H1 (cell line): ENCODE data around the gene DRD2. TPM values are rescaled to one million over a fixed set of nuclear protein-coding genes. Genes with fewer than 3 reads are reported as not detected.

Experiments
- CTCF ChIA-PET: fragments of 300-600 bp; sonication (Branson Sonifier 250); formaldehyde crosslinking; loops from one replicate; lab custom pipeline; 2021; ENCODE audit not compliant: partially characterized antibody; lab: Charles Lee
- POLR2A ChIA-PET: fragments of 300-600 bp; sonication (Branson Sonifier 250); formaldehyde crosslinking; loops from one replicate; lab custom pipeline; 2021; ENCODE audit warnings: inconsistent platforms; ENCODE audit not compliant: partially characterized antibody; lab: Charles Lee
- DNase-seq, 2 experiments: peaks; one replicate each; pipeline versions ENCODE4 v3.0.0 to v3.0.0-alpha.2; 2010 to 2022; ENCODE audit warnings: low spot score in 2 of 2, low read depth in 1 of 2, mixed read lengths in 1 of 2
- FAIRE-seq: peaks from 2 replicates; lab custom pipeline; 2011; peaks lifted over from hg19 to GRCh38; lab: Jason Lieb, UNC
- H2AFZ ChIP-seq: 2 replicates; pipeline ENCODE4 v1.8.1; 2012; ENCODE audit warnings: low read length, inconsistent platforms
- H2AK5ac ChIP-seq: 2 replicates; pipeline ENCODE4 v1.6.1; 2013; ENCODE audit warnings: low read depth, low read length
- H2BK120ac ChIP-seq: replicated peaks from 2 replicates; pipeline ENCODE3; 2013; ENCODE audit warnings: low read depth, low read length, inconsistent platforms
- H2BK12ac ChIP-seq: 2 replicates; pipeline ENCODE4 v1.6.1; 2013; ENCODE audit warnings: low read depth, low read length
- H2BK15ac ChIP-seq: 2 replicates; pipeline ENCODE4 v1.6.1; 2013; ENCODE audit warnings: low read length
- H2BK20ac ChIP-seq: 2 replicates; pipeline ENCODE4 v1.6.1; 2013; ENCODE audit warnings: low read length
- H2BK5ac ChIP-seq: 2 replicates; pipeline ENCODE4 v1.6.1; 2013; ENCODE audit warnings: low read depth, low read length
- H3K14ac ChIP-seq: 2 replicates; pipeline ENCODE4 v1.6.1; 2013; ENCODE audit warnings: inconsistent platforms; ENCODE audit not compliant: insufficient read length
- H3K18ac ChIP-seq: 2 replicates; pipeline ENCODE4 v1.6.1; 2013; ENCODE audit warnings: low read length; ENCODE audit errors: extremely low read depth
- H3K23ac ChIP-seq: 2 replicates; pipeline ENCODE4 v1.6.1; 2013; ENCODE audit warnings: inconsistent platforms; ENCODE audit not compliant: insufficient read length
- H3K23me2 ChIP-seq: 2 replicates; pipeline ENCODE4 v1.6.1; 2013; ENCODE audit warnings: low read depth, low read length
- H3K27ac ChIP-seq: 2 replicates; pipeline ENCODE4 v1.6.1; 2011; ENCODE audit warnings: low read depth, low read length, inconsistent platforms
- H3K27me3 ChIP-seq, 4 experiments: replicated peaks in 1 of 4; 1 replicate in 1 of 4; 2 replicates in 3 of 4; pipeline versions ENCODE4 v1.6.1 to v1.8.1; 2011 to 2013; ENCODE audit warnings: low read length in 3 of 4, mild to moderate bottlenecking in 3 of 4, inconsistent platforms in 2 of 4, mixed read lengths in 2 of 4, moderate library complexity in 1 of 4; ENCODE audit not compliant: control insufficient read depth in 3 of 4, insufficient read depth in 3 of 4; ENCODE audit errors: extremely low read depth in 1 of 4
- H3K36me3 ChIP-seq, 4 experiments: 2 replicates each; pipeline versions ENCODE4 v1.6.1 to v1.8.1; 2011 to 2013; ENCODE audit warnings: mild to moderate bottlenecking in 4 of 4, low read length in 3 of 4, moderate library complexity in 2 of 4, control low read depth in 1 of 4, inconsistent platforms in 1 of 4; ENCODE audit not compliant: insufficient read depth in 4 of 4, control insufficient read depth in 2 of 4
- H3K4ac ChIP-seq: replicated peaks from 2 replicates; pipeline ENCODE3; 2013; ENCODE audit warnings: low read length, low read depth, mixed read lengths, inconsistent platforms; ENCODE audit not compliant: insufficient read length
- H3K4me1 ChIP-seq, 4 experiments: replicated peaks in 1 of 4; 1 replicate in 1 of 4; 2 replicates in 3 of 4; pipeline versions ENCODE4 v1.6.1 to v1.8.1; 2011 to 2013; ENCODE audit warnings: low read length in 3 of 4, inconsistent platforms in 2 of 4, mixed read lengths in 1 of 4; ENCODE audit not compliant: insufficient read depth in 4 of 4, control insufficient read depth in 3 of 4
- H3K4me2 ChIP-seq, 2 experiments: 2 replicates each; pipeline versions ENCODE4 v1.6.1 to v1.8.1; 2011 to 2013; ENCODE audit warnings: low read depth in 2 of 2, low read length in 2 of 2, control low read depth in 1 of 2, inconsistent platforms in 1 of 2, mild to moderate bottlenecking in 1 of 2; ENCODE audit not compliant: insufficient read depth in 1 of 2
- H3K4me3 ChIP-seq, 4 experiments: fragments of 200-600, 300-600 bp in 1 of 4; sonication (generic), shearing (Covaris generic), sonication (Bioruptor Twin) in 1 of 4; 2 replicates each; pipeline versions ENCODE4 v1.5.1 to v1.8.1; 2011 to 2016; ENCODE audit warnings: low read length in 4 of 4, low read depth in 3 of 4, control low read depth in 2 of 4, inconsistent platforms in 2 of 4, mild to moderate bottlenecking in 2 of 4, mixed read lengths in 1 of 4, moderate library complexity in 1 of 4; ENCODE audit not compliant: insufficient read depth in 2 of 4; ENCODE audit errors: extremely low read depth in 1 of 4
- H3K56ac ChIP-seq: replicated peaks from 2 replicates; pipeline ENCODE3; 2013; ENCODE audit warnings: low read depth, mild to moderate bottlenecking, mixed read lengths, low read length, inconsistent platforms; ENCODE audit not compliant: insufficient read length
- H3K79me1 ChIP-seq: 2 replicates; pipeline ENCODE4 v1.6.1; 2013; ENCODE audit warnings: low read depth, low read length, control low read depth
- H3K79me2 ChIP-seq, 2 experiments: 2 replicates each; pipeline versions ENCODE4 v1.6.1 to v1.8.1; 2012 to 2013; ENCODE audit warnings: low read length in 2 of 2, mild to moderate bottlenecking in 2 of 2, inconsistent platforms in 1 of 2; ENCODE audit not compliant: insufficient read depth in 2 of 2, control insufficient read depth in 1 of 2
- H3K9ac ChIP-seq, 4 experiments: replicated peaks in 1 of 4; 1 replicate in 1 of 4; 2 replicates in 3 of 4; pipeline versions ENCODE4 v1.6.1 to v1.8.1; 2011 to 2013; ENCODE audit warnings: low read depth in 3 of 4, low read length in 3 of 4, control low read depth in 2 of 4, mild to moderate bottlenecking in 2 of 4, moderate library complexity in 2 of 4, inconsistent platforms in 1 of 4; ENCODE audit errors: extremely low read depth in 1 of 4
- H3K9me3 ChIP-seq, 2 experiments: 2 replicates each; pipeline versions ENCODE4 v1.6.1 to v1.8.1; 2012 to 2013; ENCODE audit warnings: mild to moderate bottlenecking in 2 of 2, moderate library complexity in 2 of 2, control low read depth in 1 of 2, inconsistent platforms in 1 of 2, low read depth in 1 of 2, low read length in 1 of 2, mixed read lengths in 1 of 2; ENCODE audit not compliant: insufficient read depth in 2 of 2
- H4K20me1 ChIP-seq, 2 experiments: replicated peaks in 1 of 2; 2 replicates each; pipeline versions ENCODE3 to v1.8.1; 2011 to 2013; ENCODE audit warnings: inconsistent platforms in 2 of 2, low read length in 2 of 2, mild to moderate bottlenecking in 1 of 2; ENCODE audit not compliant: insufficient read depth in 2 of 2, control insufficient read depth in 1 of 2
- H4K5ac ChIP-seq: 2 replicates; pipeline ENCODE4 v1.6.1; 2013; ENCODE audit warnings: low read length, low read depth, mixed read lengths, inconsistent platforms; ENCODE audit not compliant: insufficient read length
- H4K8ac ChIP-seq: 2 replicates; pipeline ENCODE4 v1.8.0; 2013; ENCODE audit warnings: mild to moderate bottlenecking, moderate library complexity, low read length, inconsistent platforms; ENCODE audit not compliant: insufficient read depth; ENCODE audit errors: extremely low read depth
- H4K91ac ChIP-seq: replicated peaks from 2 replicates; pipeline ENCODE3; 2013; ENCODE audit warnings: low read length, mixed read lengths, inconsistent platforms; ENCODE audit not compliant: insufficient read length
- CBX8 ChIP-seq: fragments of 300-800, 300-1000 bp; sonication (generic); IDR thresholded peaks from 2 replicates; pipeline ENCODE4 v1.7.1; 2016; ENCODE audit warnings: low read depth, low read length, borderline replicate concordance
- CTBP2 ChIP-seq: IDR thresholded peaks from 2 replicates; pipeline ENCODE4 v1.7.0; 2011; ENCODE audit warnings: borderline replicate concordance, mild to moderate bottlenecking, moderate library complexity, mixed read lengths, low read length; ENCODE audit not compliant: insufficient read depth, insufficient read length
- EZH2 ChIP-seq: fragments of 200-600 bp; sonication (generic); IDR thresholded peaks from 2 replicates; pipeline ENCODE4 v1.7.1; 2012; ENCODE audit warnings: low read depth, mild to moderate bottlenecking, moderate library complexity, low read length, inconsistent platforms; ENCODE audit not compliant: severe bottlenecking
- RBBP5 ChIP-seq: IDR thresholded peaks from 2 replicates; pipeline ENCODE4 v1.7.1; 2012; ENCODE audit warnings: low read depth, mild to moderate bottlenecking, inconsistent platforms, low read length, moderate library complexity, borderline replicate concordance
- RFX5 ChIP-seq: IDR thresholded peaks from 2 replicates; pipeline ENCODE4 v1.6.1; 2011; ENCODE audit warnings: low read depth, low read length, improper control_type of control experiment, borderline replicate concordance
- RNF2 ChIP-seq: fragments of 200-900, 300-1000 bp; sonication (generic); IDR thresholded peaks from 2 replicates; pipeline ENCODE4 v1.7.1; 2016; ENCODE audit warnings: borderline replicate concordance, low read depth, mild to moderate bottlenecking, antibody characterized with exemption, low read length; ENCODE audit not compliant: poor library complexity, severe bottlenecking; ENCODE audit errors: missing control alignments
- TCF12 ChIP-seq: IDR thresholded peaks from 2 replicates; pipeline ENCODE4 v1.6.1; 2011; ENCODE audit warnings: low read depth, mild to moderate bottlenecking, low read length
- ZNF274 ChIP-seq: IDR thresholded peaks from 2 replicates; pipeline ENCODE4 v1.7.0; 2012; ENCODE audit warnings: low read length, borderline replicate concordance; ENCODE audit errors: extremely low read depth
- WGBS, 2 experiments: shearing (Covaris generic) in 1 of 2; methylation state at CpG; one replicate each; pipeline versions ENCODE4 v1.1.6 to v1.1.7; 2013 to 2015; ENCODE audit warnings: low lambda C conversion rate in 2 of 2, mixed read lengths in 2 of 2, inconsistent platforms in 1 of 2, low coverage in 1 of 2, missing lambda C conversion rate in 1 of 2; ENCODE audit not compliant: insufficient replicate concordance in 2 of 2, insufficient coverage in 1 of 2, insufficient read length in 1 of 2; ENCODE audit errors: extremely low coverage in 1 of 2, missing lambda C conversion rate in 1 of 2; 5-methylcytosine and 5-hydroxymethylcytosine counted together
- polyA plus RNA-seq, 7 experiments: library from polyadenylated mRNA; depleted of rRNA in 3 of 7; stranded (reverse) in 5 of 7; unstranded in 2 of 7; fragments of >200 nt in 5 of 7; fragments of 200-250 nt in 2 of 7; gene quantifications; 1 replicate in 5 of 7; 2 replicates in 1 of 7; 4 replicates in 1 of 7; pipeline versions ENCODE4 v1.2.1 to v1.2.3, GENCODE V29; 2011 to 2013; ENCODE audit warnings: missing spikeins in 2 of 7, mixed read lengths in 2 of 7
- total RNA-seq: library from RNA; stranded (reverse); fragmentation: NEBNext Ultra II Directional; extraction: Animal tissue kit (Norgen Biotek cat#: 25700); gene quantifications from 2 replicates; pipeline ENCODE4 v1.2.1, GENCODE V29; 2021
- TF ChIP-seq, protein P1 (sequence below): IDR thresholded peaks from 2 replicates; pipeline ENCODE4 v1.6.1; 2012; ENCODE audit warnings: low read length, inconsistent platforms

The DRD2 gene
- total and polyA plus RNA-seq, 2 of the 8 experiments (the other 6 are each of a cell fraction or from before 2014, with no cell fraction given) = 0.26 to 0.41 TPM

GRCh38 chr11:113505046-113505445 is 29.8 kb upstream of the DRD2 start:
- Histone ChIP-seq H4K5ac (no peak overlapping the region), H3K23ac (no peak overlapping the region), H4K91ac (no peak overlapping the region), H3K4me1 (no peaks in the 10 kb centered on the region), H2BK15ac (no peak overlapping the region), H2AFZ (no peak overlapping the region), H3K56ac (no peak overlapping the region), H2BK5ac (no peak overlapping the region), H3K27me3 (no peaks in the 10 kb centered on the region), H3K36me3 (no peaks in the 10 kb centered on the region), H3K9ac (no peak overlapping the region), H3K4me2 (no peak overlapping the region), H3K4ac (no peak overlapping the region), H2BK12ac (no peak overlapping the region), H3K9me3 (no peaks in the 10 kb centered on the region), H3K79me1 (no peaks in the 10 kb centered on the region), H3K14ac (no peak overlapping the region), H3K79me2 (no peaks in the 10 kb centered on the region), H4K8ac (no peak overlapping the region), H2BK120ac (no peak overlapping the region), H4K20me1 (no peaks in the 10 kb centered on the region), H3K27ac (no peak overlapping the region), H3K4me3 (no peak overlapping the region), H3K23me2 (no peaks in the 10 kb centered on the region; the same call in 1 of the 2 replicates), H2AK5ac (no peak overlapping the region), H2BK20ac (no peak overlapping the region), H3K18ac (no peak overlapping the region)
- 95% methylated on average over 3 of the region's 3 CpGs; no CpG with 5 or more reads in 1 of the 2 experiments for WGBS, 2 experiments
- CTCF ChIA-PET = interaction anchor here (1.1 to 1.4 kb wide), 2 partner anchors 8 to 12 kb away, joined by 3 read pairs; no protein-coding TSS in a partner anchor
- FAIRE-seq (no peak), DNase-seq (no peak)
- POLR2A ChIA-PET = interaction anchor here (1.3 kb wide), 1 partner anchor 8 kb away, joined by 3 read pairs; no protein-coding TSS in a partner anchor
- no peak for TF ChIP-seq CBX8
- no peak for TF ChIP-seq RBBP5
- TF ChIP-seq TCF12 = no peak
- TF ChIP-seq CTBP2 = no peak
- no peak for TF ChIP-seq RFX5
- TF ChIP-seq EZH2 = no peak
- TF ChIP-seq ZNF274 = no peak
- TF ChIP-seq, protein P1, sequence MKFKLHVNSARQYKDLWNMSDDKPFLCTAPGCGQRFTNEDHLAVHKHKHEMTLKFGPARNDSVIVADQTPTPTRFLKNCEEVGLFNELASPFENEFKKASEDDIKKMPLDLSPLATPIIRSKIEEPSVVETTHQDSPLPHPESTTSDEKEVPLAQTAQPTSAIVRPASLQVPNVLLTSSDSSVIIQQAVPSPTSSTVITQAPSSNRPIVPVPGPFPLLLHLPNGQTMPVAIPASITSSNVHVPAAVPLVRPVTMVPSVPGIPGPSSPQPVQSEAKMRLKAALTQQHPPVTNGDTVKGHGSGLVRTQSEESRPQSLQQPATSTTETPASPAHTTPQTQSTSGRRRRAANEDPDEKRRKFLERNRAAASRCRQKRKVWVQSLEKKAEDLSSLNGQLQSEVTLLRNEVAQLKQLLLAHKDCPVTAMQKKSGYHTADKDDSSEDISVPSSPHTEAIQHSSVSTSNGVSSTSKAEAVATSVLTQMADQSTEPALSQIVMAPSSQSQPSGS = no peak
- no peak for TF ChIP-seq RNF2
